CD14-positive monocyte (primary cell): ENCODE results near the gene ADAMTS3. TPM values are rescaled to one million over a fixed set of nuclear protein-coding genes. Genes with fewer than 3 reads are reported as not detected.

Experiments used
- DNase-seq, 3 donors: peaks; one replicate each; pipeline ENCODE4 v3.0.0-alpha.2; 2011 to 2022
- H2AFZ ChIP-seq: 2 replicates; pipeline ENCODE4 v1.6.0; 2012; ENCODE audit warnings: mild to moderate bottlenecking, low read depth, low read length, inconsistent platforms; ENCODE audit not compliant: insufficient read depth, poor library complexity, severe bottlenecking
- H3K27ac ChIP-seq, 2 donors: 1 replicate in 1 of 2; 2 replicates in 1 of 2; pipeline ENCODE4 v1.5.1; 2012 to 2013; ENCODE audit warnings: low read length in 2 of 2, control low read depth in 1 of 2, inconsistent platforms in 1 of 2, low read depth in 1 of 2, mild to moderate bottlenecking in 1 of 2
- H3K27me3 ChIP-seq, 2 donors: one replicate each; pipeline versions ENCODE4 v1.6.0 to v1.6.1; 2011 to 2013; ENCODE audit warnings: low read length in 2 of 2; ENCODE audit not compliant: control insufficient read depth in 2 of 2, insufficient read depth in 2 of 2
- H3K36me3 ChIP-seq, 2 donors: replicated peaks in 1 of 2; 1 replicate in 1 of 2; 2 replicates in 1 of 2; pipeline versions ENCODE4 v1.5.1 to v1.6.1; 2012 to 2013; ENCODE audit warnings: low read length in 2 of 2, control low read depth in 1 of 2, inconsistent platforms in 1 of 2, mild to moderate bottlenecking in 1 of 2; ENCODE audit not compliant: insufficient read depth in 2 of 2, control insufficient read depth in 1 of 2
- H3K4me1 ChIP-seq, 2 donors: 1 replicate in 1 of 2; 2 replicates in 1 of 2; pipeline versions ENCODE4 v1.5.1 to v1.6.1; 2012 to 2013; ENCODE audit warnings: low read length in 2 of 2, control low read depth in 1 of 2, inconsistent platforms in 1 of 2, mild to moderate bottlenecking in 1 of 2, moderate library complexity in 1 of 2; ENCODE audit not compliant: insufficient read depth in 2 of 2, control insufficient read depth in 1 of 2
- H3K4me2 ChIP-seq: replicated peaks from 2 replicates; pipeline ENCODE3; 2012; ENCODE audit warnings: low read length, moderate library complexity, mild to moderate bottlenecking; ENCODE audit not compliant: poor library complexity, severe bottlenecking; ENCODE audit errors: extremely low read depth
- H3K4me3 ChIP-seq, 3 experiments: fragments of 200-600 bp in 1 of 3; sonication (generic) in 1 of 3; replicated peaks in 1 of 3; 1 replicate in 2 of 3; 2 replicates in 1 of 3; pipeline ENCODE4 v1.5.1; 2011 to 2013; ENCODE audit warnings: low read length in 3 of 3, mild to moderate bottlenecking in 3 of 3, control low read depth in 2 of 3, low read depth in 2 of 3, inconsistent platforms in 1 of 3, moderate library complexity in 1 of 3
- H3K79me2 ChIP-seq: 2 replicates; pipeline ENCODE4 v1.6.0; 2012; ENCODE audit warnings: mild to moderate bottlenecking, control low read depth, inconsistent platforms, low read length, moderate library complexity; ENCODE audit not compliant: insufficient read depth
- H3K9ac ChIP-seq: 2 replicates; pipeline ENCODE4 v1.6.0; 2017; ENCODE audit warnings: low read length, mild to moderate bottlenecking; ENCODE audit not compliant: insufficient read depth, poor library complexity, severe bottlenecking
- H3K9me3 ChIP-seq, 2 donors: replicated peaks in 1 of 2; 1 replicate in 1 of 2; 2 replicates in 1 of 2; pipeline versions ENCODE4 v1.5.1 to v1.6.1; 2012 to 2013; ENCODE audit warnings: low read length in 2 of 2, control low read depth in 1 of 2; ENCODE audit not compliant: control insufficient read depth in 1 of 2, insufficient read depth in 1 of 2
- H4K20me1 ChIP-seq: 2 replicates; pipeline ENCODE4 v1.6.0; 2012; ENCODE audit warnings: mild to moderate bottlenecking, low read length, control low read depth, moderate library complexity; ENCODE audit not compliant: insufficient read depth
- H3K27ac Mint-ChIP-seq, 7 donors: one replicate each; pipeline ENCODE4 v1.8.0; 2020; ENCODE audit warnings: mild to moderate bottlenecking in 7 of 7, mixed read lengths in 7 of 7, moderate library complexity in 6 of 7, inconsistent platforms in 2 of 7
- H3K27me3 Mint-ChIP-seq, 3 donors: one replicate each; pipeline ENCODE4 v1.8.0; 2021 to 2022; ENCODE audit warnings: low read depth in 3 of 3, mild to moderate bottlenecking in 3 of 3, mixed read lengths in 3 of 3, moderate library complexity in 3 of 3, inconsistent platforms in 1 of 3
- H3K36me3 Mint-ChIP-seq, 2 donors: one replicate each; pipeline ENCODE4 v1.8.0; 2020; ENCODE audit warnings: mixed read lengths in 2 of 2, inconsistent platforms in 1 of 2, mild to moderate bottlenecking in 1 of 2
- H3K4me1 Mint-ChIP-seq: one replicate; pipeline ENCODE4 v1.8.0; 2020; ENCODE audit warnings: mild to moderate bottlenecking, mixed read lengths
- H3K4me3 Mint-ChIP-seq, 2 donors: one replicate each; pipeline ENCODE4 v1.8.0; 2020; ENCODE audit warnings: mild to moderate bottlenecking in 2 of 2, mixed read lengths in 2 of 2, moderate library complexity in 1 of 2
- H3K9me3 Mint-ChIP-seq, 7 donors: one replicate each; pipeline ENCODE4 v1.8.0; 2020 to 2022; ENCODE audit warnings: mixed read lengths in 7 of 7, mild to moderate bottlenecking in 6 of 7, moderate library complexity in 6 of 7, inconsistent platforms in 2 of 7
- CTCF ChIP-seq: fragments of 200-600 bp; IDR thresholded peaks from one replicate; pipeline ENCODE4 v1.8.0; 2022; ENCODE audit warnings: antibody characterized with exemption, mild to moderate bottlenecking
- intact Hi-C, 2 donors: fragments of 100-400 bp; cut with micrococcal nuclease; formaldehyde crosslinking; loops; one replicate each; pipeline versions ENCODE4 v1.15.0 to v1.15.1; 2023
- polyA plus RNA-seq, 3 donors: library from polyadenylated mRNA; depleted of rRNA in 1 of 3; unstranded in 2 of 3; stranded (reverse) in 1 of 3; fragments of 300-500 nt in 2 of 3; fragments of >200 nt in 1 of 3; fragmentation: Illumina TruSeq in 2 of 3; gene quantifications; 1 replicate in 2 of 3; 2 replicates in 1 of 3; pipeline ENCODE4 v1.2.3, GENCODE V29; 2012 to 2021

Gene ADAMTS3
- polyA plus RNA-seq, 3 donors, result not detected

- no peak overlapping the region for H3K9ac ChIP-seq
- intact Hi-C loops, result no loop called here
- H3K4me1 ChIP-seq, result no peaks in the 10 kb centered on the region
- H3K4me3 ChIP-seq, result no peak overlapping the region
- no peaks in the 10 kb centered on the region for H4K20me1 ChIP-seq
- DNase-seq, result no peak
- peaks cover 0 to 2% (median 2%) of the 10 kb centered on the region in 3 donors for H3K27me3 Mint-ChIP-seq
- no peak for TF ChIP-seq CTCF
- no peaks in the 10 kb centered on the region for H3K36me3 ChIP-seq
- no peaks in the 10 kb centered on the region for H3K79me2 ChIP-seq
- no peaks in the 10 kb centered on the region for H3K9me3 ChIP-seq
- H3K4me2 ChIP-seq, result no peak overlapping the region
- peaks cover 4% of the 10 kb centered on the region for H3K4me1 Mint-ChIP-seq
- H3K27ac ChIP-seq, result no peak overlapping the region
- peaks cover 0 to 2% (median 0%) of the 10 kb centered on the region in 7 donors for H3K9me3 Mint-ChIP-seq
- no peak overlapping the region for H2AFZ ChIP-seq
- no peaks in the 10 kb centered on the region for H3K36me3 Mint-ChIP-seq
- H3K27ac Mint-ChIP-seq, result no peak overlapping the region
- H3K27me3 ChIP-seq, result no peaks in the 10 kb centered on the region
- H3K4me3 Mint-ChIP-seq, result no peak overlapping the region
Observed at GRCh38 chr4:72348701-72349100, 220.3 kb downstream of the ADAMTS3 start.

- Histone ChIP-seq H3K36me3 (no peaks in the 10 kb centered on the region), H3K9me3 (no peaks in the 10 kb centered on the region), H4K20me1 (no peaks in the 10 kb centered on the region), H3K27ac (no peak overlapping the region), H3K4me3 (no peak overlapping the region), H2AFZ (no peak overlapping the region), H3K4me2 (no peak overlapping the region), H3K27me3 (no peaks in the 10 kb centered on the region), H3K9ac (no peak overlapping the region), H3K79me2 (no peaks in the 10 kb centered on the region), H3K4me1 (no peaks in the 10 kb centered on the region)
- TF ChIP-seq CTCF, result no peak
- DNase-seq, result no peak
- Mint-ChIP-seq H3K9me3 (peaks cover 0 to 2% (median 0%) of the 10 kb centered on the region in 7 donors), H3K27ac (no peak overlapping the region), H3K36me3 (no peaks in the 10 kb centered on the region), H3K4me1 (peaks cover 4% of the 10 kb centered on the region), H3K4me3 (no peak overlapping the region), H3K27me3 (peaks cover 0 to 2% (median 2%) of the 10 kb centered on the region in 3 donors)
- intact Hi-C loops, result no loop called here
Observed at GRCh38 chr4:72344418-72344817, 224.6 kb downstream of the ADAMTS3 start.
